ENCODE measurements around the gene PRXL2B. TPM values are rescaled to one million over a fixed set of nuclear protein-coding genes. Genes with fewer than 3 reads are reported as not detected.
A peak's percentile ranks its signal among the peaks of the same experiment; 100 is the strongest.
"Not testable (repeated sequence)": the region's sequence is repeated elsewhere in the genome, so short reads cannot be mapped to it uniquely, and the experiment has no call there.

PRXL2B gene
- total RNA-seq, 1 donor from 2014 or later = 67.7 TPM

DNA sequence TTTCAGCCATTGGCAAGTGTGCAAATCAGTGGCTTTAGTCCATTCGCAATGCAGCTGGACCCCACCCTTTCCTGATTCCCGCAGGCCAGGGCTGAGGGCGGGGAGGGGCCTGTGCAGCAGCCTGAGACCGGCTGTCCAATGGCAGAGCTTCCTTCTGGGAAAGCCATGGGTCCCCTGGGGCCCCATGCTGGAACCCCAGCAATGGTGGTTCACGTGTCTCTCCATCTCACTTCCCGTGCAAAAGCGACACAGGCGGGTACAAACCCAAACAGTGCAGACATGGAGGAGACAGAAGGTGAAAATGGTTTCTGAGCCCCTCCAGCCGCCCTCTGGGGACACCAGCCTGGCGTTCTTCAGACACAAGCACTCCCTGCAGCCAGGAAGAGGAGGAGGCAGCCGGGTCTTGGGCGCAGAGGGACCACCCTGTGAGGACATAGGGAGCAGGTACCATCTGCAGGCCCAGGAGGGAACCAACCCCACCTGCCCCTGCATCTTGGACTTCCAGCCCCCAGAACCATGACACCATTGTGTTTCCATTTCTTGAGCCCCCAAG lies 36.2 kb upstream of the PRXL2B start:
- not testable (repeated sequence) for DNase-seq (ENCODE audit: low read depth in 2 of 2)

DNA sequence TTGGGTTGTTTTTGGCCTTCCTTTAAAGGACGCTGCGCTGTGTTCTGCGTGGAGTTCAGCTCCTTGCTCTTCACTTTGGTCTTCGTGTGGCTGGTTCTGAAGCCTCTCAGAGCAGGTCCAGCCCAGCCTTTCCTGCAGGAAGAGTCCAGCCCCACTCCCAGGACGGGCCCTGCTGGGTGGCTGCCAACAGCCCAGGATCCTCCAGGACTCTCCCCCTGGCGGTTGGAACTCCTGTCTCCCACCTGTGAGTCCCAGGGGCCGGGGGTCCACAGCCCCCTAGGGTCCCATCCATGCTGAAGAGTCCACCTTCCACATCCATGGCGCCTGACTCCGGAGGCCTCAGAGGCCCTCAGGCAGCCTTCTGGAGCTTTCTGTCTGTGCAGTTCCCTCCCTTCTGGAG lies 35.0 kb upstream of the PRXL2B start:
- DNase-seq (ENCODE audit: low read depth in 2 of 2) = not testable (repeated sequence)

DNA sequence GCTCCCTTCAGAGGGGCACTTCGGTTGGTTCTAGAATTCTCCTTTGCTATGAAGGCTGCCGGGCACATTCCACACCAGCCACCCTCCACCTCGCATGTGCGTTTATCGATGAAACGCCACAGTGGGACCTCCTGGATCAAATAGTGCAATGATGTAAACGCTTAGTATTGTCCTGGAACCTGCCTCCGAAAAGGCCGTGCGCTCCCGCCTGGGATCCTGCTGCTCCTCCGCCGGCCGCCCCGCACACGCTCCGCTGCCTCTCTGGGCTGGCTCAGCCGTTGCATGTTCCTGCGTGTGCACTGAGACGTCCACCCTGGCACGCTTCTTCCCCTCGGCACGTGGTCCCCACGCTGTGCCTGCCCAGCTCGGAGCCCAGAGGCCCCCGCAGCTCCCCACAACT lies 34.4 kb upstream of the PRXL2B start:
- DNase-seq (ENCODE audit: low read depth in 2 of 2) = no peak

GRCh38 chr1:2553076-2553475 lies 33.5 kb upstream of the PRXL2B start:
- not testable (repeated sequence) for DNase-seq (ENCODE audit: low read depth in 2 of 2)

DNA sequence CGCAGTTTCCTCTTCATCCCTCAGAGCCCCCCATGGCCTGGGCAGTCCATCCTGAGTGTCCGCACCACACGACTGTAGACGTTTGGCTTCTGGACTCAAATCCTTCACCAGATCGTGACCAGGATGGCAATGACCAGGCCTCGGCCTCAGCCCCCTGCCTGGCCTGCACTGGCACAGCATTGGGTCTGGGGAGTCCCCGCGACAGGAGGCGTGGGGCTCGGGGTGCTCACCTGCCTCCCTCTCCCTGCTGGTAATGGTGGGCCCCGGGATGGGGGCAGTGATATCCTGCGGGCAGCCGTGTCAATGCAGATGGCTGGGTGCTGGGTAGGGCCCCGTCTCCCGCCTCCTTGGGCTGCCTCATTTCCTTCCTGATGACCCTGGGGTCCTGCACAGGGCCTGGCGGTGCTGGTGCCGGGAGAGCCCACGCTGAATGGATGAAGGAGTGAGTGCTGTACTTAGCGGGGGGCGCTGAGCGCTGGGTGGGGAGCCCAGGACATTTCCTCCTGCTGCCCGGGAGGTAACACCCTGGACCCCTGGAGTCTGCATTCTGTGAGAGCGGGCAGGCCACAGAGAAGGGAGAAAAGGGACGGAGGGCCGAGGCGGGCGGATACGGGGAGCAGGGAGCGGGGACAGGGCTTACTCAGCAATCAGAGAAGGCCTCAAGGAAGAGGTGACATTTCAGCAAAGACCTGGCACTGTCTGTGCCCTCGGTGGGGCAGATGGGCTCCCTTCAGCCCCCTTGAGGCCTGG lies 32.5 kb upstream of the PRXL2B start:
- DNase-seq (ENCODE audit: low read depth in 2 of 2) = peak in 1 of 2 donors; percentile 59

DNA sequence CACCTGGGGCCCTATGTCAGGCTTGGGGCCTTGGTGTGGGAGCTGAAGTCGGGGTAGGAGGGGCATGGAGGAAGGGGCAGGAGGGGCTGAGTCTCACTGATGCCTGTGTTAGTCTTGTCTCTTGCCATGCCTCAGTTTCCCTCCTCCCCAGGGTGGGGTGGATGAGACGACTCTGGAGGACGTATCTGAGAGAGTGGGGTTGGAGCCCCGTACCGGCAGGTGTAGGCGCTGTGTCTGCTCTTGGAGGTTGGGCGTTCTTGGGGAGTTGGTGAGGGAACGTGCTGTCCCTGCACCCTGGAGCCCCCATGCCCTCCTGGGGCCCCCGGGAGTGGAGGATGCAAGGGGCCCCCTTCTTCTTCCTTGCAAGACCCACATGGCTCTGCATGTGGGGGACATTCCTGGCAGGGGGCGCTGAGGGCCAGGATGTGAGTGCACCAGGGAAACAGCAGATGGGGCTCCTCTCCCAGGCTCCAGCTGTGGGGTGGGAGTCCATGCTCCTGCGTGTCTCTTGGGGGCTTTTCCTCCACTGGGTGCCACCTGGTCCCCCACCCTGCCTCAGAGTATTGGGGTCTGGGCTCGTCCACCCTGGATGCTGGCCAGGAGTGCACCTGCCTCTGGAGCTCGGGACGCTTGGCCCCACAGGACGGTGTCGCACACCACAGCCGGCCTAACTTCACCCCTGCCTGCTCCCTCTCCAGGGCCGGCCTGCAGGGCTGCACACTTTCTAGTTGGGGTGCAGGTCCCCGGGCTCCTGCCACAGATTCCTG lies 31.8 kb upstream of the PRXL2B start:
- peak; percentile 55 to 73 for DNase-seq (ENCODE audit: low read depth in 2 of 2)

DNA sequence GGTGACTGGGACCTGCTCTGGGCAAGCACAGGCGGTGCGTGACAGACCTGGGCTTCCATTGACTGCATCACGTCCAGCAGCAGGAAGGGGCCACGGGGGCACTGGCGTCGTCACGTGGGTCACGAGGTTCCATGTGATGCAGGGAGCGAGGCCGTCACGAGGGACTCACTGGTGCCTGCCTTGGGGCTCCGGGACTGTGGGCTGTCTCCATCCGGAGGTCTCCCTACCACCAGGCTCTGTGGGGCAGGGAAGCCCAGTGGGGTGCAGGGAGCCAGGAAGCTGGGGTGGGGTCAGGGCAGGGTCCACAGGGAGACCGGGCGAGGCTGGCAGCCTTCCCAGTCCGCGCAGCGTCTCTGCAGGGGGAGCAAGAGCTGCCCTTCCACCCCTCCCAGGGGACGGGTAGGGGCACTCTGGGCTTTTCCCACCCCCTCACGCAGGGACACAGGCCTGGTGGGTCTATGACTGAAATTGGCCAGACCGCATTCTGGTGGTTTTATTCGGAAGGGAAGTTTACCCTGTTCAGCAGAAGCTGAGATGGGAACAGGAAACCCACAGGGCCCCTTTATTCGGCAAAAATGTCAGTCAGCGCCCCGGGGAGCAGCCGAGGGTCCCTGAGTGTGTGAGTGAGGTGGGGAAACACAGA lies 30.8 kb upstream of the PRXL2B start:
- peak; percentile 82 to 97 for DNase-seq (ENCODE audit: low read depth in 2 of 2)

DNA sequence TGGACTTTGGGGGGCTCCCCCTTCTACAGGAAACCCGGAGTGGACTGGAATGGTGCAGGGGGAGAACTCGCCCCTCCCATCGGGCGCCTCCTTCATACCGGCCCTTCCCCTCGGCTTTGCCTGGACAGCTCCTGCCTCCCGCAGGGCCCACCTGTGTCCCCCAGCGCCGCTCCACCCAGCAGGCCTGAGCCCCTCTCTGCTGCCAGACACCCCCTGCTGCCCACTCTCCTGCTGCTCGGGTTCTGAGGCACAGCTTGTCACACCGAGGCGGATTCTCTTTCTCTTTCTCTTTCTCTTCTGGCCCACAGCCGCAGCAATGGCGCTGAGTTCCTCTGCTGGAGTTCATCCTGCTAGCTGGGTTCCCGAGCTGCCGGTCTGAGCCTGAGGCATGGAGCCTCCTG lies 30.3 kb upstream of the PRXL2B start, which contains the start of gene TNFRSF14:
TSS of gene TNFRSF14 (plus strand) at position 95 of the 401 bp plus-strand sequence. CDS start at position 389, 294 bp downstream.
- DNase-seq (ENCODE audit: low read depth in 2 of 2) = peak; percentile 75 to 80

DNA sequence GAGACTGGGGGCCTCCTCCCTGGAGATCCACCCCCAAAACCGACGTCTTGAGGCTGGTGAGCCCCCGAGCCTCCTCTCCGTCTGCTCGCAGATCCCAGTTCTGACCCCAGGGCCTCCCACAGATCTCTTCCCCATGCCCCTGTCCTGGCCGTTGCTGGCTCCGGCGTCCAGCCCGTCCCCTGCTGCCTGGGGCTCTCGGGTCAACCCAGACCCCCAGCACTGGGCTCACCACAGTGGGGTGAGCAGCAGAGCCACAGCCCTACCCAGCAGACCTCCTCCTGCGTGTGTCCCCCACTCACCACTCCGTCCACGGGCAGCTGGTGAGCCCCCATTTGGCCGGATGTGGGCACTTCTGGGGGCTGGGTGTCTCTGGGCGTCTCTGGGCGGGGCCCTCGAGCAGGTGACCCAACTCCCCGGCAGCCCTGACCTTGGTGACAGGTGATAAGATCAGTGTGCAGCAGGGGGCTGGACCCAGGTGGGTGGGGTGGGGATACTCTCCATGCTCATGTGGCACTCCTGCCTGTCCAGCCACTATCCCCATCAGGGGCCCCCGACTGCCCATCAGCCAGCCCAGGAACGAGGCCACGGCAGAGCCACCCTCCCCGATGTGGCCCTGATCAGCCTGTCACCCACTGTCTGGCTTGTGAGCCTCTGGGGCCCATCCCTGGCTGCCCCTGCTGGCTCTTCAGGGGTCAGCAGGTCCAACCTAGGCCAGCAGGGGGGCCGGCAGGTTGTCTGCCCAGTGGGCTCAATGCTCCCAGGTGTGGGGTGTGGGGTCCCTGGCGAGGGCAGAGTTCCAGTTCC lies 29.7 kb upstream of the PRXL2B start:
- peak in 1 of 2 donors; percentile 27 for DNase-seq (ENCODE audit: low read depth in 2 of 2)

DNA sequence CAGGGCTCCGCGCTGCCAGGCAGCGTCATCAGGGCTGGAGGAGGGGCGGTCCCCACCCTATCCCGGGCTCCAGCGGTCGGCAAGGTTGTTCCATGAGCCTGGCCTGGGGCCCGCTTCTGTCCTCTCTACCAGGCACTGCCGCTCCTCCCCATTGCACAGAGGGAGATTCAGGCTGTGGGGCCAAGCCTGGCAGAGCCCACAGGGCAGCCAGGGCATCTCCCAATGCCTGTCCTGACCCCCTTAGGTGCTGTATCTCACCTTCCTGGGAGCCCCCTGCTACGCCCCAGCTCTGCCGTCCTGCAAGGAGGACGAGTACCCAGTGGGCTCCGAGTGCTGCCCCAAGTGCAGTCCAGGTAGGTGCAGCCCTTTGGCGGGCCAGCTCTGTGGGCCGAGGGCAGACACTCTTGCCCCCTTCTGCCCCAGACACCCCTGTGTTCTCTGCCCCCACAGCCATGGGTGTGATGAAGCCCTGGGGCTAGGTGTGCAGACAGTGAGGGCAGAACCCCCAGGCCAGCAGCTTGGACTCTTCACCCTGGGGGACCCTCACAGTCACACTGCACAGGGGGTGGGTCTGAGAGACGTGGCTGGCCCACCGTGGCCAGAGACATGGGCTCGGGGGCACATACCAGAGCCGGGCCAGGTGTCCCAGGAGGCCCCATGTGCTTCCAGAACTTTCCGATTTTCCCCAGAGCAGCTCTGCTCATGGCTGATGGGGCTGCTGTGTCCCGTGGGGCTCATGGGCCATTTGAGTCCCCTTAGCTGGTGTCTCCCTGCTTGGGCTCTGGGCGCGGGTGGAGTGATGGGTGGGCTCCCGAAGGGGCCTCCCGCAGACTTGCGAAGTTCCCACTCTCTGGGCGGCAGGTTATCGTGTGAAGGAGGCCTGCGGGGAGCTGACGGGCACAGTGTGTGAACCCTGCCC lies 28.8 kb upstream of the PRXL2B start:
- peak in 1 of 2 donors; percentile 65 for DNase-seq (ENCODE audit: low read depth in 2 of 2)

- DNase-seq (ENCODE audit: low read depth in 2 of 2) = no peak
Measured at GRCh38 chr1:2558420-2558819, 28.2 kb upstream of the PRXL2B start.

GRCh38 chr1:2558861-2559260 lies 27.7 kb upstream of the PRXL2B start:
- no peak for DNase-seq (ENCODE audit: low read depth in 2 of 2)

- DNase-seq (ENCODE audit: low read depth in 2 of 2) = no peak
Measured at GRCh38 chr1:2559509-2560298, 26.9 kb upstream of the PRXL2B start.

GRCh38 chr1:2560299-2561073 lies 26.1 kb upstream of the PRXL2B start:
- DNase-seq (ENCODE audit: low read depth in 2 of 2) = no peak

DNA sequence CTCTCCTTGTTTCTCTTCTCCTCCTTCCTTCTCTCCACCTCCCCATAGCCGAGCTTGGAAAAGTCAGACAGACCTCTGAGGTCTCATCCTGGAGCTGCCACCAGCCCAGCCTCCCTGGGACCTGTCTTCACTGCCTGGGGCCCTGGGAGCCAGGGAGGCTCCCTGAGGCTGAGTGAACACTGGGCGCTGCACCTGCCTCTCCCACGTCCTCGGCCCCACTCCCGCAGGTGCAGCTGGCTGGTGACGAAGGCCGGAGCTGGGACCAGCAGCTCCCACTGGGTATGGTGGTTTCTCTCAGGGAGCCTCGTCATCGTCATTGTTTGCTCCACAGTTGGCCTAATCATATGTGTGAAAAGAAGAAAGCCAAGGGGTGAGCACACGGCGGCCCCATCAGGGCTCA lies 25.1 kb upstream of the PRXL2B start:
- DNase-seq (ENCODE audit: low read depth in 2 of 2) = no peak

- no peak for DNase-seq (ENCODE audit: low read depth in 2 of 2)
Measured at GRCh38 chr1:2561898-2562895, 24.4 kb upstream of the PRXL2B start.

- no peak for DNase-seq (ENCODE audit: low read depth in 2 of 2)
Measured at GRCh38 chr1:2563205-2563604, 23.4 kb upstream of the PRXL2B start.
